GM20431 (cell line): Measurements from ENCODE around the gene CAMK2B.

ENCODE experiments used
- in situ Hi-C: fragments of 300-500 bp; cut with MseI, MboI; formaldehyde crosslinking; loops from one replicate; pipeline ENCODE4 v1.15.0; 2020; ENCODE audit warnings: low sequenced_read_pairs; ENCODE audit not compliant: unreplicated experiment

CAMK2B gene

GRCh38 chr7:44331682-44332081 is 6.3 kb upstream of the CAMK2B start:
- in situ Hi-C loops = no loop called here

GRCh38 chr7:44330331-44330730 is 4.9 kb upstream of the CAMK2B start:
- in situ Hi-C loops = no loop called here

- in situ Hi-C loops = no loop called here
Measured at GRCh38 chr7:44329888-44330287, 4.5 kb upstream of the CAMK2B start.

GRCh38 chr7:44329081-44329480 is 3.7 kb upstream of the CAMK2B start:
- in situ Hi-C loops = no loop called here

- in situ Hi-C loops = no loop called here
Measured at GRCh38 chr7:44327981-44328380, 2.6 kb upstream of the CAMK2B start.

GRCh38 chr7:44326261-44327125 is 1.1 kb upstream of the CAMK2B start:
- in situ Hi-C loops = no loop called here

- in situ Hi-C loops = no loop called here
Measured at GRCh38 chr7:44325811-44326241, 432 bp upstream of the CAMK2B start.

GRCh38 chr7:44324481-44325200 is 753 bp downstream of the CAMK2B start:
- in situ Hi-C loops = no loop called here

- in situ Hi-C loops = no loop called here
Measured at GRCh38 chr7:44324204-44324480, 1.3 kb downstream of the CAMK2B start.

- in situ Hi-C loops = no loop called here
Measured at GRCh38 chr7:44323381-44324203, 1.8 kb downstream of the CAMK2B start.

GRCh38 chr7:44322631-44323363 is 2.6 kb downstream of the CAMK2B start:
- in situ Hi-C loops = no loop called here

GRCh38 chr7:44321796-44322195 is 3.6 kb downstream of the CAMK2B start:
- in situ Hi-C loops = no loop called here

GRCh38 chr7:44320794-44321371 is 4.5 kb downstream of the CAMK2B start:
- in situ Hi-C loops = no loop called here

GRCh38 chr7:44320141-44320540 is 5.3 kb downstream of the CAMK2B start:
- in situ Hi-C loops = no loop called here

- in situ Hi-C loops = no loop called here
Measured at GRCh38 chr7:44318332-44318731, 7.1 kb downstream of the CAMK2B start.

- in situ Hi-C loops = no loop called here
Measured at GRCh38 chr7:44315301-44315903, 10.0 kb downstream of the CAMK2B start.

- in situ Hi-C loops = no loop called here
Measured at GRCh38 chr7:44313621-44314031, 11.8 kb downstream of the CAMK2B start.

- in situ Hi-C loops = no loop called here
Measured at GRCh38 chr7:44313016-44313415, 12.4 kb downstream of the CAMK2B start.
